ENCODE measurements around the gene SAMD4A.

The SAMD4A gene

DNA sequence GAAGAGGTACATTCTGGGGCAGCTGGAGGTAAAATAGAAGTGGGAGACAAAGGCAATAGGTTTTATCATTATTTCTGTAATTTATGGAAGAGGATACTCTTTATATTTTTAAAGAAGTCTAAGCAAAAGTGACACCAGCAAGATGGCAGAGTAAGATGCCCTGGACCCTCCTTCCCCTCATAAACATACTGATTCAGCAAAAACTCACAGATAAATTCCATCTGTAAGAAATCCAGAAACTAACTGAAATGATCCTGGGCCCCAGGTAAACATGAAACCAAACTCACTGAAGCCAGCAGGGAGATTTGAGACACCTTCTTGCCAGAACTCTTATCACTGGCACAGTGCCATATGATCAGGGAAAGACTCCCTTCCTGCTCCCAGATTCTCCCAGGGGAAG, 255.8 kb downstream of the SAMD4A start:
- Histone ChIP-seq H3K27ac (ENCODE audit: insufficient read depth, low read length, poor library complexity, severe bottlenecking) (no peak overlapping the region), H3K9me3 (ENCODE audit: control insufficient read depth, low read length) (no peaks in the 10 kb centered on the region), H3K36me3 (ENCODE audit: control insufficient read depth, insufficient read depth, low read length) (no peaks in the 10 kb centered on the region), H3K4me3 (ENCODE audit: insufficient read depth, low read depth, low read length, poor library complexity, severe bottlenecking) (no peak overlapping the region), H3K4me1 (ENCODE audit: control insufficient read depth, insufficient read depth, low read length, poor library complexity, severe bottlenecking) (no peaks in the 10 kb centered on the region), H3K27me3 (replicated peaks; ENCODE audit: control insufficient read depth, insufficient read depth, low read length, poor library complexity, severe bottlenecking) (no peaks in the 10 kb centered on the region)
- DNase-seq: no peak

DNA sequence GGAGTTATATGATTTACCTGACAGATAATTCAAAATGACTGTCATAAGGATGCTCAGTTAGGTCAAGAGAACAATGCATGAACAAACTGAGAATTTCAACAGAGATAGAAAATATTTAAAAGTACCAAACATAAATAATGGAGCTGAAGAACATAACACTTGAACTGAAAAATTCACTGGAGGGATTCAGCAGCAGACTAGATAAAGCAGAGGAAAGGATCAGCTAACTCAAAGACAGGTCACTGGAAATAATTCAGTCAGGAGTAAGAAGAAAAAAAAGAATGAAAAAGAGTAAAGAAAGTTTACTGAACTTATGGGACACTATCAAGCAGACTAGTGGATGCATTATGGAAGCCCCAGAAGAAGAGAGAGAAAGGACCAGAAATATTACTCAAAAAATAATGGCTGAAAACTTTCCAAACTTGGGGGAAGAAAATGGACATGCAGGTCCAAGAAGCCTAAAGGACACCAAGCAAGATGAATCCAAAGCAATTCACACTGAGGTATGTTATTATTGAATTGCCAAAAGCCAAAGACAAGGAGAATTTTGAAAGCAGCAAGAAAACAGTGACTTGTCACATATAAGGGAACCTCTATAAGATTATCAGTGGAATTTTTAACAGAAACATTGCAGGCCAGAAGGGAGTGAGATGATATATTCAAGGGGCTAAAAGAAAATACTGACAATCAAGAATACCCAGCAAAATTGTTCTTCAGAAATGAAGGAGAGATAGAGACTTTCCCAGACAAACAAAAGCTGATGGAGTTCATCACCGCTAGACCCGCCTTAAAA, 257.0 kb downstream of the SAMD4A start:
- Histone ChIP-seq H3K36me3 (ENCODE audit: control insufficient read depth, insufficient read depth, low read length) (no peaks in the 10 kb centered on the region), H3K4me3 (ENCODE audit: insufficient read depth, low read depth, low read length, poor library complexity, severe bottlenecking) (no peak overlapping the region), H3K27ac (ENCODE audit: insufficient read depth, low read length, poor library complexity, severe bottlenecking) (no peak overlapping the region), H3K9me3 (ENCODE audit: control insufficient read depth, low read length) (no peaks in the 10 kb centered on the region), H3K4me1 (ENCODE audit: control insufficient read depth, insufficient read depth, low read length, poor library complexity, severe bottlenecking) (no peaks in the 10 kb centered on the region), H3K27me3 (replicated peaks; ENCODE audit: control insufficient read depth, insufficient read depth, low read length, poor library complexity, severe bottlenecking) (no peaks in the 10 kb centered on the region)
- no peak for DNase-seq

DNA sequence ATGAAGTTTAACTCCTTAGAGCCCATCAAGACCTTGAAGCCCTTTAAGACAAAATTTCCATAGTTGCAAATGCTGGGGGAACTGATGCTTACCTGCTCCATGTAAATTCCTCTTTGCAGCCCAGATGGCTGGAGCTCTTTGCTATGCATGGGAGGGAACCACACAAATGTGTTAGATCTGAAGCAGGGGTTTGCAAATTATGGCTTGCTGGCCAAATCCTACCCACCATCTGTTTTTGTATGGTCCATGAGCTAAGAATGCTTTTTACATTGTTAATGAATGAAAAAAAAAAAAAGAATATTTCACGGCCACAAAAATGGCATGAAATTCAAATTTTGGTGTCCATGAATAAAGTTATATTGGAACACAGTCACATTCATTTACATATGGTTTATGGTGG, 261.1 kb downstream of the SAMD4A start:
- Histone ChIP-seq H3K27me3 (replicated peaks; ENCODE audit: control insufficient read depth, insufficient read depth, low read length, poor library complexity, severe bottlenecking) (no peaks in the 10 kb centered on the region), H3K27ac (ENCODE audit: insufficient read depth, low read length, poor library complexity, severe bottlenecking) (no peak overlapping the region)
- DNase-seq: no peak

DNA sequence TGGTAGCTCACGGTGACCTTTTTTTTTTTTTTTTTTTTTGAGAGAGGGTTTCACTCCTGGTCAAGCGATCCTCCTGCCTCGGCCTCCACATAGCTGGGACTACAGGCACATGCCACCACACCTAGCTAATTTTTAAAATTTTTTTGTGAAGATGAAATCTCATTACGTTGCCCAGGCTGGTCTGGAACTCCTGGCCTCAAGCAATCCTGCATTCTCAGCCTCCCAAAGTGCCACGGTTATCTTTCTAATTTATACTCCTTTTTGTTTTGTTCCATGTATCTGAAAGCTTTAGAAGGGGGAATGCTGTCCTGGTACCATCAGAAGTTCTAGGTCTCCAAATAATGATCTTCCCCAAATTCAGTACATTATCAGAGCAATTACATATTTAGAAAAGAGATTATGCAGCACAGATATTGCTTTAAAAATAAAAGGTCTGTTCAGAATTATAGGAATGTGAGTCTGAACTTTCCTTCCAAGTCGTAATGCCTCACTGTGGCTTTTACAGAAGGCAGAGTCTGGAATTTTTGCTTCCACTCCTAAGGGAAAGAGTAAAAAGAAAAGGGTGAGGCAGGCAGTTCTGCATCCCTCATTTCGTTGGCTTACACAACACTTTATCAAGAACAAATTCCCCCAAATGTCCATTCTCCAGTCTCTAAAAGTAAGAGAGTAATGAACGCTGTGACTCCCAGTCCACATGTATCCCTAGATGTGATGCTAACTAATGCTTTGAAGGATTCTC, 262.7 kb downstream of the SAMD4A start:
- H3K27ac ChIP-seq (ENCODE audit: insufficient read depth, low read length, poor library complexity, severe bottlenecking): no peak overlapping the region
- H3K9me3 ChIP-seq (ENCODE audit: control insufficient read depth, low read length): no peaks in the 10 kb centered on the region
- H3K4me3 ChIP-seq (ENCODE audit: insufficient read depth, low read depth, low read length, poor library complexity, severe bottlenecking): no peak overlapping the region
- no peak for DNase-seq
- no peaks in the 10 kb centered on the region for H3K4me1 ChIP-seq (ENCODE audit: control insufficient read depth, insufficient read depth, low read length, poor library complexity, severe bottlenecking)
- no peaks in the 10 kb centered on the region for H3K36me3 ChIP-seq (ENCODE audit: control insufficient read depth, insufficient read depth, low read length)
- H3K27me3 ChIP-seq (replicated peaks; ENCODE audit: control insufficient read depth, insufficient read depth, low read length, poor library complexity, severe bottlenecking): no peaks in the 10 kb centered on the region

More for the DNA sequence above, 261.1 kb downstream of the SAMD4A start:
- H3K9me3 ChIP-seq (ENCODE audit: control insufficient read depth, low read length): no peaks in the 10 kb centered on the region
- H3K4me3 ChIP-seq (ENCODE audit: insufficient read depth, low read depth, low read length, poor library complexity, severe bottlenecking): no peak overlapping the region
- H3K36me3 ChIP-seq (ENCODE audit: control insufficient read depth, insufficient read depth, low read length): no peaks in the 10 kb centered on the region
- H3K4me1 ChIP-seq (ENCODE audit: control insufficient read depth, insufficient read depth, low read length, poor library complexity, severe bottlenecking): no peaks in the 10 kb centered on the region

DNA sequence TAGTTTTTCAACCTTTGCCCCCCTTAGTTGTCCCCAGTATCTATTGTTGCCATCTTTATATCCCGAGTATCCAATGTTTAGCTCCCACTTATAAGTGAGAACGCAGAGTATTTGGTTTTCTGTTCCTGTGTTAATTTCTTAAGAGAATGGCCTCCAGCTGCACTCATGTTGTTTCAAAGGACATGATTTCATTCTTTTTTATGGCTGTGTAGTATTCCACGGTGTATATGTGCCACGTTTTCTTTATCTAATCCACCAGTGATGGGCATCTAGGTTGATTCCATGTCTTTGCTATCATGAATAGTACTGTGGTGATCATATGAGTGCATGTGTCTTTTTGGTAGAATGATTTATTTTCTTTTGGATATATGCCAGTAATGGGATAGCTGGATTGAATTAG, 263.7 kb downstream of the SAMD4A start:
- no peak for DNase-seq
- Histone ChIP-seq H3K27me3 (replicated peaks; ENCODE audit: control insufficient read depth, insufficient read depth, low read length, poor library complexity, severe bottlenecking) (no peaks in the 10 kb centered on the region), H3K9me3 (ENCODE audit: control insufficient read depth, low read length) (no peaks in the 10 kb centered on the region), H3K4me1 (ENCODE audit: control insufficient read depth, insufficient read depth, low read length, poor library complexity, severe bottlenecking) (no peaks in the 10 kb centered on the region), H3K4me3 (ENCODE audit: insufficient read depth, low read depth, low read length, poor library complexity, severe bottlenecking) (no peak overlapping the region), H3K27ac (ENCODE audit: insufficient read depth, low read length, poor library complexity, severe bottlenecking) (no peak overlapping the region), H3K36me3 (ENCODE audit: control insufficient read depth, insufficient read depth, low read length) (no peaks in the 10 kb centered on the region)

DNA sequence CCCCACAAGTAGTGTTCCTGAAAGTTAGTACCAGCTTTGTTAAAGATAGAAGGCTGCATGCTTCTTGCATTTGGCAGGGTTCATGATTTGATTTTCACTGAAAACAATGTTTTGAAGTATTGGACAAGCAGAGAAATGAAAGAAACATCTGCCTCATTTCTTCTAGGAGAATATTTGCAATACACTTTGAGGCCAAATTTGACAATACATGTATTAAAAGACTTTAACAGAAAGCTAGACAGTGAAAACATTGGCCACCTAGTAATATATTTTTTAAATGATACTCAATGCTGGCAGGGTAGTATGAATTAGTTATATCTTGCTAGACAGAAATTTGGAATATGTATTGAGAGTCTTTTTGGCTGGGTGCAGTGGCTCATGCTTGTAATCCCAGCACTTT, 267.2 kb downstream of the SAMD4A start:
- no peak overlapping the region for H3K27ac ChIP-seq (ENCODE audit: insufficient read depth, low read length, poor library complexity, severe bottlenecking)
- H3K4me3 ChIP-seq (ENCODE audit: insufficient read depth, low read depth, low read length, poor library complexity, severe bottlenecking): no peak overlapping the region
- no peaks in the 10 kb centered on the region for H3K9me3 ChIP-seq (ENCODE audit: control insufficient read depth, low read length)
- H3K36me3 ChIP-seq (ENCODE audit: control insufficient read depth, insufficient read depth, low read length): no peaks in the 10 kb centered on the region
- DNase-seq: no peak
- no peaks in the 10 kb centered on the region for H3K27me3 ChIP-seq (replicated peaks; ENCODE audit: control insufficient read depth, insufficient read depth, low read length, poor library complexity, severe bottlenecking)
- no peaks in the 10 kb centered on the region for H3K4me1 ChIP-seq (ENCODE audit: control insufficient read depth, insufficient read depth, low read length, poor library complexity, severe bottlenecking)

DNA sequence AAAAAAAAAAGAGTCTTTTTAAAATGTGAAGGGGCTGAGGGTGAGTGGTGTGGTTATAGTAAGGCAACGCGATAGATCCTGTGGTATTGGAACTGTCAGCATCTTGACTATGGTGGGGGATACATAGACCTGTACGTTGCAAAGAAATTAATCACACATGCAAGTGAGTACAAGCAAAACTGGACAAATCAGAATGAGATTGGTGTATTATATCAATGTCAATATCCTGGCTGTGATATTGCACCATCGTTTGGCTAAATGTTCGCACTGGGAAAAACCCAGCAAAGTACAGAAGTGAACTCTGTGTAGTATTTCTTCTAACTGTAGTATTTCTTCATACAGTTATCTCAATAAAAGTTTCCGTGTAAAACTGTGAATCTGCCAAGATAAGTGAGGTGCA, 267.8 kb downstream of the SAMD4A start:
- no peak overlapping the region for H3K4me3 ChIP-seq (ENCODE audit: insufficient read depth, low read depth, low read length, poor library complexity, severe bottlenecking)

DNA sequence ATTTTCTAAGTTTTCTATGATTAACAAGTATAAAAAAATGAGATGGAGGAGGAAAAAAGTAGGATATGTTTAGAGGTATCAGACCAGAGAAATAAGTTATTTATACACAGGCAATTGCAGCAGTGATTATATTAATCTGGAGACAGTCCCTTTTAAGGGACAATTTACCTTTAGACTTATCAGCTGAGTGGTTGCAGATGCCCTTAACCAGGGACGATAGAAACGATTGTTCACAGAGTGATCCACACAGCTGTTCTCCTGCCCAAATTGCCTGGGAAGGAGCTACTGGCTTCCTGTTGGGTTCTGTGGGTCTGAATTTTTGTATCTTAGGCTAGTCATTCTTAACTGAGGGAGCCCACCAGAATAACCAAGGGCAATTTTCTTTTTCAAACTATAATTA, 269.3 kb downstream of the SAMD4A start:
- Histone ChIP-seq H3K4me3 (ENCODE audit: insufficient read depth, low read depth, low read length, poor library complexity, severe bottlenecking) (no peak overlapping the region), H3K9me3 (ENCODE audit: control insufficient read depth, low read length) (no peaks in the 10 kb centered on the region), H3K27me3 (replicated peaks; ENCODE audit: control insufficient read depth, insufficient read depth, low read length, poor library complexity, severe bottlenecking) (no peaks in the 10 kb centered on the region), H3K27ac (ENCODE audit: insufficient read depth, low read length, poor library complexity, severe bottlenecking) (no peak overlapping the region), H3K4me1 (ENCODE audit: control insufficient read depth, insufficient read depth, low read length, poor library complexity, severe bottlenecking) (no peaks in the 10 kb centered on the region), H3K36me3 (ENCODE audit: control insufficient read depth, insufficient read depth, low read length) (peaks cover 6% of the 10 kb centered on the region)
- no peak for DNase-seq

More for the DNA sequence above, 267.8 kb downstream of the SAMD4A start:
- no peak for DNase-seq
- Histone ChIP-seq H3K27me3 (replicated peaks; ENCODE audit: control insufficient read depth, insufficient read depth, low read length, poor library complexity, severe bottlenecking) (no peaks in the 10 kb centered on the region), H3K4me1 (ENCODE audit: control insufficient read depth, insufficient read depth, low read length, poor library complexity, severe bottlenecking) (no peaks in the 10 kb centered on the region), H3K27ac (ENCODE audit: insufficient read depth, low read length, poor library complexity, severe bottlenecking) (no peak overlapping the region), H3K9me3 (ENCODE audit: control insufficient read depth, low read length) (no peaks in the 10 kb centered on the region), H3K36me3 (ENCODE audit: control insufficient read depth, insufficient read depth, low read length) (no peaks in the 10 kb centered on the region)

DNA sequence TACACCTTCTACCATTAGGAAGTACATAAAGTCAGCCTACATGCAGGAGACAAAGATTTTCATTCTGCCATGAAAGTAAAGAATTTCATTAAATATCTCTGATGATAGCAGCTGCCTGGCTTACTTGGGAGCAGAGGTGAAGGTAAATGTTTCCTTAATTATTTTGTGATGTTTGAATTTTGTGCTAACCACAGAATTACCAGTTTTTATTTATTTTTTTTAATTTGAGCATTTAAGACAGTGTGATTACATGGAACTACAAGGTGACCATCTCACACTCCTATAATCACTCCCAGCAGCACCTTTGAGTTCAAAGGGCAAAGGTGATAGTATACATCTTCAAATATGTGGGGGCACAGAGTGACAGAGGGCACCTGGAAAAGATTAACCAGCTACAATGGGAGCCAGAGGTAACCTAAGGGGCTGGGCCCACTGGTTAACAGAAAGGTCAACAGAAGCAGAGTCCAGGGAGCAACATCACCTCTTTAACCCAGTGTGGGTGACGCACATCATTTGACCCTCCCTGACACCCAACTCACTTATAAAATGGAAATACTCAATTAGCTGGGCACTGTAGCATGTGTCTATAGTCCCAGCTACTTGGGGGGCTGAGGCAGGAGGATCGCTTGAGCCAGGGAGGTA, 270.7 kb downstream of the SAMD4A start:
- H3K9me3 ChIP-seq (ENCODE audit: control insufficient read depth, low read length): no peaks in the 10 kb centered on the region
- H3K4me3 ChIP-seq (ENCODE audit: insufficient read depth, low read depth, low read length, poor library complexity, severe bottlenecking): no peak overlapping the region
- DNase-seq: no peak
- H3K27ac ChIP-seq (ENCODE audit: insufficient read depth, low read length, poor library complexity, severe bottlenecking): no peak overlapping the region
- H3K4me1 ChIP-seq (ENCODE audit: control insufficient read depth, insufficient read depth, low read length, poor library complexity, severe bottlenecking): no peaks in the 10 kb centered on the region
- H3K27me3 ChIP-seq (replicated peaks; ENCODE audit: control insufficient read depth, insufficient read depth, low read length, poor library complexity, severe bottlenecking): no peaks in the 10 kb centered on the region
- peaks cover 14% of the 10 kb centered on the region for H3K36me3 ChIP-seq (ENCODE audit: control insufficient read depth, insufficient read depth, low read length)
